ENCODE data around the gene MRPS2. TPM values are rescaled to one million over a fixed set of nuclear protein-coding genes. Genes with fewer than 3 reads are reported as not detected.
"Not testable (repeated sequence)": the region's sequence is repeated elsewhere in the genome, so short reads cannot be mapped to it uniquely, and the experiment has no call there.

Gene MRPS2
- total RNA-seq, 1 experiment from 2014 or later = 84.4 TPM

DNA sequence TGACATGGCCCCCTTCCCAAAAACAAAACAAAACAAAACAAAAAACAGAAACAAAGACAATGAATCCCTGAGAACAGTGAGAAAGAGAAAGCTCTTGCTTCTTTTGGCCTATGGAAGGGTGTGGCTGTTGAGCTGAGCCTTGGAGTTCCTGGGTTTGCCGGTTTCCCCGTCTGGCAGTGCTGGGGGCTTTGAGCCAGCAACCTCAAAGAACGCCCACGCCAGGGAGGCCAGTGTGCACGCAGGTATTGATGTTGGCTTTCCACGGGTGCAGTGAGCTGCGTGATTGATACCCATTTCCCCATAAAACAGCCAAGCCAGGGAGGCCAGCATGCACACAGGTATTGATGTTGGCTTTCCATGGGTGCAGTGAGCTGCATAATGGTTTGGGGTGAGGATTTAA is 12.4 kb downstream of the MRPS2 start:
- POLR2A ChIA-PET (ENCODE audit: unreplicated experiment) = no interaction called here
- no peak for DNase-seq
- no peaks in the 10 kb centered on the region for H3K36me3 ChIP-seq (ENCODE audit: low read depth)
- no TSS peak for BruUV-seq (replicated peaks)
- no peaks in the 10 kb centered on the region for H4K20me1 ChIP-seq (ENCODE audit: insufficient read depth)
- no peaks in the 10 kb centered on the region for H3K79me2 ChIP-seq (ENCODE audit: low read depth)
- no peaks in the 10 kb centered on the region for H3K9me3 ChIP-seq (ENCODE audit: insufficient read depth, low read depth)
- no peak overlapping the region for H3K27ac ChIP-seq
- no peaks in the 10 kb centered on the region for H3K9me2 ChIP-seq (ENCODE audit: insufficient read depth)
- H3K4me2 ChIP-seq = no peak overlapping the region
- intact Hi-C loops (cut with micrococcal nuclease; ENCODE audit: unreplicated experiment) = no loop called here
- CTCF ChIA-PET = no interaction called here
- H3K27me3 ChIP-seq (ENCODE audit: insufficient read depth, low read depth) = peaks cover 13% of the 10 kb centered on the region
- H3K4me1 ChIP-seq (replicated peaks; ENCODE audit: insufficient read depth) = no peaks in the 10 kb centered on the region
- H3K4me3 ChIP-seq = no peak overlapping the region
- no peaks in the 10 kb centered on the region for H3F3A ChIP-seq (ENCODE audit: insufficient read depth, low read depth)
- H2AFZ ChIP-seq = no peak overlapping the region
- no peak for TF ChIP-seq EZH2 (IDR thresholded peaks at IDR 0.05; ENCODE audit: low read depth)
- TF ChIP-seq, protein P1, sequence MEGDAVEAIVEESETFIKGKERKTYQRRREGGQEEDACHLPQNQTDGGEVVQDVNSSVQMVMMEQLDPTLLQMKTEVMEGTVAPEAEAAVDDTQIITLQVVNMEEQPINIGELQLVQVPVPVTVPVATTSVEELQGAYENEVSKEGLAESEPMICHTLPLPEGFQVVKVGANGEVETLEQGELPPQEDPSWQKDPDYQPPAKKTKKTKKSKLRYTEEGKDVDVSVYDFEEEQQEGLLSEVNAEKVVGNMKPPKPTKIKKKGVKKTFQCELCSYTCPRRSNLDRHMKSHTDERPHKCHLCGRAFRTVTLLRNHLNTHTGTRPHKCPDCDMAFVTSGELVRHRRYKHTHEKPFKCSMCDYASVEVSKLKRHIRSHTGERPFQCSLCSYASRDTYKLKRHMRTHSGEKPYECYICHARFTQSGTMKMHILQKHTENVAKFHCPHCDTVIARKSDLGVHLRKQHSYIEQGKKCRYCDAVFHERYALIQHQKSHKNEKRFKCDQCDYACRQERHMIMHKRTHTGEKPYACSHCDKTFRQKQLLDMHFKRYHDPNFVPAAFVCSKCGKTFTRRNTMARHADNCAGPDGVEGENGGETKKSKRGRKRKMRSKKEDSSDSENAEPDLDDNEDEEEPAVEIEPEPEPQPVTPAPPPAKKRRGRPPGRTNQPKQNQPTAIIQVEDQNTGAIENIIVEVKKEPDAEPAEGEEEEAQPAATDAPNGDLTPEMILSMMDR (conservative IDR thresholded peaks at IDR 0.05) = no peak

DNA sequence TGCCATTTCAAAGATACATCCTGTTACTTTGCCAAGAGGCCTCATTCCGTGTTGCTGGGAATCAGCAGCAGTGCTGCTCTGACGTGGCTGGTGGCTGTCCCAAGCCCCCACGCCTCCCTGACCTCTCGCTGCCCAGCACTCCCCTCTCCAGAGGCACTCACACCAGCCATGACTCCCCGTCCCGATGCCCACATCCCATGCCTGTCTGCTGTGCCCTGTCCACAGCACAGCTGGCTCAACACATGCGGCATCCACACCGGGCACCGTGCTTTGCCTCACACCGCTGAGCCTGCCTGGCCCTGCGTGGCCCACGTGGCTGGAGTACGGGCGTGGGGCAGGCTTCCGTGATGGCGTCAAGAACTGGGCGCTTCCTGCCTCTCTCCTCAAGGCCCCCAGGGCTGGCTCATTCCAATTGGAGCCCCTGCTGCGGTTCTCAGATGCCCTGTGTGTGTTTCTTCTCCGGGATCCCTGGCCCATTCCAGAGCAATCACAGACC is 12.9 kb downstream of the MRPS2 start:
- CTCF ChIA-PET = no interaction called here
- no peak overlapping the region for H2AFZ ChIP-seq
- POLR2A ChIA-PET (ENCODE audit: unreplicated experiment) = no interaction called here

DNA sequence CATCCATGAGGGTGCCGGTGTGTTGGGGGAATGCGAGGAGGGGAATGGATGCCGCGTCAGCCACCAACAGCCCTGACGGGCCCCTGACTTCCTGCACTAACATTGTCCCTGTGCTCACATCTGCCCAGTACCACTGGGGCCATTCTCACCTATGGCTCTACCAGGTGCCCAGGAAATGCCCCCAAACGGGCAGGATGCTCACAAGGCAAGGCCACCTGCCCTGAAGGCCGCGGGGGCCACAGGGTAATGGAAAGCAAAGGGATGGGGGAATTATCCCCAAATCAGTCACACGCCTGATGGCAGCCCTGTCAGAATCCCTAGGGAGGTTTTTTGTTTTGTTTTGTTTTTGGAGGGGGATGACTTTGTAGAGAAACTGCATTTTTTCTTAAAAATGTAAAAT is 13.4 kb downstream of the MRPS2 start:
- H3K9me2 ChIP-seq (ENCODE audit: insufficient read depth); H3K9me3 ChIP-seq (ENCODE audit: insufficient read depth, low read depth); DNase-seq; H3K27ac ChIP-seq; H3K4me3 ChIP-seq; H3K36me3 ChIP-seq (ENCODE audit: low read depth); H3K4me2 ChIP-seq; intact Hi-C loops (cut with micrococcal nuclease; ENCODE audit: unreplicated experiment); H3K79me2 ChIP-seq (ENCODE audit: low read depth); BruUV-seq (replicated peaks); H3F3A ChIP-seq (ENCODE audit: insufficient read depth, low read depth); CTCF ChIA-PET; H2AFZ ChIP-seq; POLR2A ChIA-PET (ENCODE audit: unreplicated experiment); H4K20me1 ChIP-seq (ENCODE audit: insufficient read depth); H3K4me1 ChIP-seq (replicated peaks; ENCODE audit: insufficient read depth): not testable (repeated sequence)
- H3K27me3 ChIP-seq (ENCODE audit: insufficient read depth, low read depth) = peaks cover 21% of the 10 kb centered on the region

More for the DNA sequence above, 12.9 kb downstream of the MRPS2 start:
- no TSS peak for BruUV-seq (replicated peaks)
- DNase-seq = no peak
- Histone ChIP-seq H3K4me3 (no peak overlapping the region), H3K4me1 (replicated peaks; ENCODE audit: insufficient read depth) (no peaks in the 10 kb centered on the region), H3K27me3 (ENCODE audit: insufficient read depth, low read depth) (peaks cover 17% of the 10 kb centered on the region), H3K79me2 (ENCODE audit: low read depth) (no peaks in the 10 kb centered on the region), H3K9me3 (ENCODE audit: insufficient read depth, low read depth) (no peaks in the 10 kb centered on the region), H3K9me2 (ENCODE audit: insufficient read depth) (no peaks in the 10 kb centered on the region), H3K36me3 (ENCODE audit: low read depth) (no peaks in the 10 kb centered on the region), H3K4me2 (no peak overlapping the region), H3K27ac (no peak overlapping the region), H3F3A (ENCODE audit: insufficient read depth, low read depth) (no peaks in the 10 kb centered on the region), H4K20me1 (ENCODE audit: insufficient read depth) (no peaks in the 10 kb centered on the region)
- no peak for TF ChIP-seq EZH2 (IDR thresholded peaks at IDR 0.05; ENCODE audit: low read depth)
- TF ChIP-seq, protein P1 (conservative IDR thresholded peaks at IDR 0.05) = no peak
- intact Hi-C loops (cut with micrococcal nuclease; ENCODE audit: unreplicated experiment) = no loop called here
